ENCODE data around the gene RAD51B. TPM values are rescaled to one million over a fixed set of nuclear protein-coding genes. Genes with fewer than 3 reads are reported as not detected.

The RAD51B gene
- polyA plus RNA-seq, 1 donor (not counting 4 experiments of a cell fraction or from before 2014, with no cell fraction given), result 13.3 TPM

GRCh38 chr14:68719634-68720384 is 900.2 kb downstream of the RAD51B start:
- TF ChIP-seq EZH2 (IDR thresholded peaks at IDR 0.05; ENCODE audit: low read length) (no peak), CTCF (optimal IDR thresholded peaks at IDR 0.05 in 1 of 3, IDR thresholded peaks at IDR 0.05 in 1 of 3, conservative IDR thresholded peaks at IDR 0.05 in 1 of 3; ENCODE audit: extremely low read depth in 1 of 3, insufficient read depth in 2 of 3, low read length in 3 of 3) (no peak)
- DNase-seq (ENCODE audit: low read depth, low spot score) (no peak), FAIRE-seq (no peak)
- H3K27me3 ChIP-seq (ENCODE audit: control insufficient read depth, extremely low read depth, insufficient read depth, low read length), result no peaks in the 10 kb centered on the region
- dilution Hi-C loops (cut with MboI; ENCODE audit: extremely low pct_ligation_motif_present, low sequenced_read_pairs), result no loop called here
- H3K4me1 ChIP-seq (ENCODE audit: control insufficient read depth, extremely low read depth, insufficient read depth, low read length), result no peaks in the 10 kb centered on the region
- no peaks in the 10 kb centered on the region for H3K36me3 ChIP-seq (ENCODE audit: control insufficient read depth in 2 of 2, extremely low read depth in 1 of 2, insufficient read depth in 2 of 2, low read length in 2 of 2)
- no peaks in the 10 kb centered on the region for H4K20me1 ChIP-seq (ENCODE audit: control insufficient read depth, extremely low read depth, insufficient read depth, low read length)
- no peaks in the 10 kb centered on the region for H3K79me2 ChIP-seq (ENCODE audit: control insufficient read depth, insufficient read depth, low read length)
- H3K27ac ChIP-seq (ENCODE audit: control insufficient read depth, insufficient read depth, low read length), result no peak overlapping the region
- H3K9me1 ChIP-seq (ENCODE audit: control insufficient read depth, extremely low read depth, insufficient read depth, low read length), result no peaks in the 10 kb centered on the region
- H2AFZ ChIP-seq (ENCODE audit: control insufficient read depth, low read length), result no peak overlapping the region
- H3K9me3 ChIP-seq (ENCODE audit: control insufficient read depth, low read depth, low read length), result no peaks in the 10 kb centered on the region
- H3K4me3 ChIP-seq (ENCODE audit: control insufficient read depth in 2 of 3, extremely low read depth in 1 of 3, insufficient read depth in 2 of 3, low read depth in 1 of 3, low read length in 3 of 3), result no peak overlapping the region
- H3K4me2 ChIP-seq (ENCODE audit: control insufficient read depth, extremely low read depth, insufficient read depth, low read depth, low read length), result no peak overlapping the region
- no peak overlapping the region for H3K9ac ChIP-seq (ENCODE audit: control insufficient read depth, extremely low read depth, insufficient read depth, low read length)

GRCh38 chr14:68722186-68722585 is 902.6 kb downstream of the RAD51B start:
- Histone ChIP-seq H3K4me1 (ENCODE audit: control insufficient read depth, extremely low read depth, insufficient read depth, low read length) (no peaks in the 10 kb centered on the region), H3K9ac (ENCODE audit: control insufficient read depth, extremely low read depth, insufficient read depth, low read length) (no peak overlapping the region), H3K27me3 (ENCODE audit: control insufficient read depth, extremely low read depth, insufficient read depth, low read length) (no peaks in the 10 kb centered on the region), H2AFZ (ENCODE audit: control insufficient read depth, low read length) (no peak overlapping the region), H3K9me3 (ENCODE audit: control insufficient read depth, low read depth, low read length) (no peaks in the 10 kb centered on the region), H3K36me3 (ENCODE audit: control insufficient read depth in 2 of 2, extremely low read depth in 1 of 2, insufficient read depth in 2 of 2, low read length in 2 of 2) (no peaks in the 10 kb centered on the region), H3K79me2 (ENCODE audit: control insufficient read depth, insufficient read depth, low read length) (no peaks in the 10 kb centered on the region), H3K9me1 (ENCODE audit: control insufficient read depth, extremely low read depth, insufficient read depth, low read length) (no peaks in the 10 kb centered on the region), H4K20me1 (ENCODE audit: control insufficient read depth, extremely low read depth, insufficient read depth, low read length) (no peaks in the 10 kb centered on the region), H3K4me2 (ENCODE audit: control insufficient read depth, extremely low read depth, insufficient read depth, low read depth, low read length) (no peak overlapping the region), H3K4me3 (ENCODE audit: control insufficient read depth in 2 of 3, extremely low read depth in 1 of 3, insufficient read depth in 2 of 3, low read depth in 1 of 3, low read length in 3 of 3) (no peak overlapping the region), H3K27ac (ENCODE audit: control insufficient read depth, insufficient read depth, low read length) (no peak overlapping the region)
- FAIRE-seq (no peak), DNase-seq (ENCODE audit: low read depth, low spot score) (no peak)
- dilution Hi-C loops (cut with MboI; ENCODE audit: extremely low pct_ligation_motif_present, low sequenced_read_pairs), result no loop called here
- TF ChIP-seq EZH2 (IDR thresholded peaks at IDR 0.05; ENCODE audit: low read length) (no peak), CTCF (optimal IDR thresholded peaks at IDR 0.05 in 1 of 3, IDR thresholded peaks at IDR 0.05 in 1 of 3, conservative IDR thresholded peaks at IDR 0.05 in 1 of 3; ENCODE audit: extremely low read depth in 1 of 3, insufficient read depth in 2 of 3, low read length in 3 of 3) (no peak)

Measured in keratinocyte (primary cell).